ENCODE measurements around the gene KCNH5.

The KCNH5 gene

GRCh38 chr14:62736048-62737043 is 308.9 kb downstream of the KCNH5 start:
- DNase-seq, result no peak

GRCh38 chr14:62734831-62735230 is 310.4 kb downstream of the KCNH5 start:
- DNase-seq, result no peak

- DNase-seq, result no peak
Observed at GRCh38 chr14:62722406-62722805, 322.9 kb downstream of the KCNH5 start.

GRCh38 chr14:62718629-62719028 is 326.6 kb downstream of the KCNH5 start:
- no peak for DNase-seq

DNA sequence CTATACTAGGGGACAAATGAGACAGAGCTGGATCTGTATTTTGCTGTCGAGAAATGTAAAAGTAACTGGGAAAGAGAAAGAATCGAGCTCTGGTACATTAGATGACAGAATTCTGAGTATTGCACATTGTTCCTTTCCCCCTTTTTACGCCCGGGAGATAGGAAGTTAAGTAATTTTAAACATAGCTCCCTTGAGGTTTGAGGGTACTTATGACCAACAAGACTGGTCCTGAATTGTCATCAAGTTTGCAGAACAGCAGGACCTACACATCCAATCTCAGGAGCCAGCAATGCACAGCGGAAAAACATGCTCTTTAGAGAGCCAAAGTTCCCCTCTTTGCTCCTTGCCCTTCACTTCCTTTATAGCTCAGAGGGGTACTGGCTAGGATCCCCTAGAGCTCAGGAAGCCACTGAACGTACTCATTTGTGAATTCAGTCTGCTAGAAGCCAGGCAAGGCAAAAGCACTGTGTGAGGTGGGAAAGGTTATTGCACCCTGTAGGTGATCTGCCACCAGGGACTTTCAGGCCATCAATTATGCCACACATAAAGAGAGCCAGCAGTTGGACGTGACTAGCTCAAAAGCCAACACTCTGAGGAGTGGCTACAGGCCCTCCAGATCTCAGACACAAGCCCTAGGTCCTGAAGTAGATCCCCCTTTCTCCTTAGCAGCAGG is 333.8 kb downstream of the KCNH5 start:
- DNase-seq, result no peak

DNA sequence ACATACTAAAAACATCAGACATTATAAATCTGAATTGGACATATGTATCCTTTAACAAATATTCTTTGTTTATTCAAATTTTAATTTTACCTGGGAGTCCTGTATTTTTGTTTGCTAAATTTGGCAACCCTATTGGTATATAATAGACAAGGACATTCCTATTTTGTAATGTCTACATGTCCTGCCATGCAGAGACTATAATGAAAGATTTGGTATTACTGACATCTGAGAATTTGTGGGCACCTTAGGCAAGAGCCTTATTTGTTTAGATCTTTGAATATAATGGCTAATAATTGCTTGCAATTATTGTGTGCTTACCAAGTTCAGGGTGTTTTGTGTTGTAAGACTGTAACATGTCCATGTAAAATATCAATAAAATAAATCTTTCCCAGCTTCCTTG is 334.4 kb downstream of the KCNH5 start:
- no peak for DNase-seq

DNA sequence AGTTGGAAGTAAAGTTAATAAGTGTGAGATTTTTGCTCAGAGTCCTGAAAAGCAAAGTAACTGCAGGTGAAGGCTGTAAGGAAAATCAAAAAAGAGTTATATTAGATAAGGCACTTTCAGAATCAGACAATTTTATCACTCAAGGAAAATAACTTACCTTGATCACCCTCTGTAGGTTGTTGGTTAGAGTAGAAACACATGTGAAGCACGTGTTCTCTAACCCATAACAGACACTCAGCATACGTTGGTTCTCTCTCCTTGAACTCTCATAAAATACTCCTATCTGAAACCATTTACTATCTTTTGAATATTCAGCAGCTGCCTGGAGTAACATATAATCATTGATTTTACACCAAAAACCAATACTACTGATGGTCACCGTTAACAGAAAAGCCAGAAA is 335.5 kb downstream of the KCNH5 start:
- DNase-seq, result no peak

- DNase-seq, result no peak
Observed at GRCh38 chr14:62706217-62706616, 339.0 kb downstream of the KCNH5 start.

DNA sequence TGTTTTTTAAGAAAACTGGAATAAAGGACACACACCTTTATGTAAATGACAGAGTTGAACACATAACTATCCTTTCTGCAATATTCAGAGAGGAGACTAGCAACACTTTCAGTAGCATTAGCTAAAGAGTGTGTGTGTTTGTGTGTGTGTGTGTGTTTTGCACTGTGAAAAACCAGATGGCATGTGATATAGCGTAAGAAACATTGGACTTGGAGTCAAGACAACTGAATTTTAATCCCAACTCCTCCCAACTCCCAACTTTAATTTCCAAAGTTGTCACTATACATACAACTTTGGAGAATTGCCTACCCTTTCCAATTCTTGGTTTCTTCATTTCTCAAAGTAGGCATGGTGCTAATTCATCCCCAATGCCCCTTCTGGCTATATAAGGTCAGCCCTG is 347.8 kb downstream of the KCNH5 start:
- no peak for DNase-seq

DNA sequence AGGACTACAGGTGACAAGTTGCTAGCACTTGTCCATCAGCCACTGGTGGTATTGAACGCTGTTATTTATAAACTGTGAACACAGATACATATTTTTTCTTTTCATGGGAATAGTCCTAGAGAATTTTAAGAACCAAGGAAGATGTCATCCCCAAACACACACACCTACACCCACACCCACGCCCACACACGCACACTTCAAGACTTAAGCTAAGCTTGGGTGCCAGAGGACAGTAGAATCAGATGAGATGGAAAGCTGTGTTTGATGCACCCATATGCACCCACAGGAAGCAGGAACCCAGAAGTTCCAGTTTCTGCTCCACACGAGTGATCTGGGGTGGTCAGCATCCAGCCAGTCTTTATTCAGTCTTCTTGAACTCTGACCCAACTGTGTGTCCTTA is 348.3 kb downstream of the KCNH5 start:
- no peak for DNase-seq

- no peak for DNase-seq
Observed at GRCh38 chr14:62696331-62696924, 348.8 kb downstream of the KCNH5 start.

- no peak for DNase-seq
Observed at GRCh38 chr14:62694075-62694474, 351.2 kb downstream of the KCNH5 start.

GRCh38 chr14:62692490-62693106 is 352.7 kb downstream of the KCNH5 start:
- DNase-seq, result no peak

GRCh38 chr14:62691647-62692489 is 353.4 kb downstream of the KCNH5 start:
- no peak for DNase-seq

DNA sequence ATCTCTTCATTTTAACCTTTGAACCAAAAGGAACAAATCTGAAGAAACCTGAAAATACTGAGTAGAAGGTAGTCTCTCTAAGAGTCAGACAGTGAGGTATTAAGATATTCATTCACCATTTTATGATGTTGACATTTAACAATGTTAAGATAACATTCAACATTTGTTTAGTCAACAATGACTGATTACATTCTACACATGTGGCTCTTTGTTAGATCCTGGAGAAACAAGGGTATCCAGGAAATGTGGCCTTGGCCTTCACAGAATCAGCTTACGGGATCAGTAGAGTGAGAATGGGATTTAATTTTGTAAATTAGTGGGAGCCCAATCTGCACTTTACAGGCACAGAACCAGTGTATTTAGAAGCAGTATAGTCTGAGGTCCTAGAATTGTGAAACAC is 355.5 kb downstream of the KCNH5 start:
- DNase-seq, result no peak

GRCh38 chr14:62687818-62688217 is 357.4 kb downstream of the KCNH5 start:
- DNase-seq, result no peak

- DNase-seq, result no peak
Observed at GRCh38 chr14:62684376-62684775, 360.9 kb downstream of the KCNH5 start.

GRCh38 chr14:62682208-62682607 is 363.1 kb downstream of the KCNH5 start:
- no peak for DNase-seq

- no peak for DNase-seq
Observed at GRCh38 chr14:62674563-62675237, 370.6 kb downstream of the KCNH5 start.

DNA sequence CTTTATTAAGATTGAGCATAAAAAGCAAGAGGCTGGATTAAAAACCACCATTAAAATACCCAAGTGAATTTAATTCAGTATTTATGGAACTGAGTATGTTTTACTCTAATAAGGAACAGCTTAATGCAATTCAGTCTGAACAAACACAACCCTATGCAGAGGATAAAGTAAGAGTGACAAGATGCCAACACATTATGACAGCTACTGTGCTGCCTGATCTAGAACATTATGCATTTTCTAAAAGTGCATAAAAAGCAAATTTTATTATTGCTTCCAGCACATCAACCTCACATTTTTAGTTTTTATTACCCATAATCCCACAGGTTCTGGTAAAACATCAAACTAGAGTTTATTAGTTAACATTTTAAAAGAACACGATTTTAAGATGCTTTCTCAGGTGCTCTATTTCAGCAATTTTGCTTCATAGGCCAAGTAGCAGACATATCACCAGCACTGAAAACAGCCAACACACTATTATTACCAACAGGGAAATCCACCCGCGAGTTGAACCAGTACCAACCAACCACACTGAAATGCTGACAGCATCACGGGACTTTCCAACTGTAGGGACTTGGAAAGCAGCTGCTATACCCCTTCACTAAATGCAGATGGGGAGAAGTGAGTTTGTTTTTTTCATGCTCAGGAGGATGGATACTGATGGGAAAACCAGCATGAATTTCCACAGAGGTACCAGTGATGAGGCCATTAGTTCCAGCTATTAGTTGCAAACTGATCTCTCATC is 372.1 kb downstream of the KCNH5 start:
- no peak for DNase-seq

DNA sequence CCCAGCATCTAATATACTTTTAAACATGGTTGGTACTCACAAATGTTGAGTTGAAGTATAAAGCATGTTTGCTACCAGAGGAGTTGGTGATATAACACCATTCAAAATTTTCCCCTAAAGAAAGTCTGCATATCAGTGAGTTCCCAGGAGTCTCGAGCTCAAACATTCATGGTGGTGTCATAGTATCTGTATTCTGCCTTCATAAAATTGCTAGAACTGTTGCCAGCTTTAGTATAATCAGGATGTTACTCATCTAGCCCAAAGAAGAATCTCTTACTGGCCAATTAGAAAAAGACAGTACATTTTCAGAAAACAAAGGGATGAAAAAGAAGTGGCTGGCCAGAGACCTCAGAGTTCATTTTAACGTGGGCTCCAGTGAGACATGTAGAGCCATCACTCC is 374.7 kb downstream of the KCNH5 start:
- no peak for DNase-seq
